Measurements from ENCODE around the gene ZNF81. TPM values are rescaled to one million over a fixed set of nuclear protein-coding genes. Genes with fewer than 3 reads are reported as not detected.

The ZNF81 gene
- total and polyA plus RNA-seq, 2 of the 13 experiments (the other 11 are each of a cell fraction or from before 2014, with no cell fraction given), result 1.4 to 3.2 TPM

DNA sequence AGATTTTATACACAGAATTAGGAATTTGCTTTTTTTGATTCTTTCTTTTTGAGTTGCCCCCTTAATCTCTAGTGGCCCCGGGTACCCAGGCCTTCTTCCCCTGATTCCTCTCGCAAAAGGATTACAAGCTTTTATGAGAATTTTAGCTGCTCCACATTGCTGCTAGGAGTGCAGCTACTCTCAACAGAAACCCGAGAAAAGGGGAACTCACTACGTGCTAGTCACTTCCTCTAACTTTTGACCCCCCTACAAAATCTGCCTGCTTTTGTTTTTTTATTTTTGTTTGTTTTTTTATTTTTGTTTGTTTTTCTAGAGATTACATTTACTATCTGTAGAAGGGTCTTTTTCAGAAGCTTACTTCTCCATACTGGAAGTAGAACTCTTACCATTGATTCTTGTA, 64.1 kb downstream of the ZNF81 start:
- Histone ChIP-seq H3K27me3 (ENCODE audit: control insufficient read depth in 1 of 2, insufficient read depth in 2 of 2, low read length in 2 of 2) (no peaks in the 10 kb centered on the region), H3K27ac (ENCODE audit: extremely low read length, insufficient read depth, low read length) (no peak overlapping the region), H3K4me3 (replicated peaks in 1 of 3; ENCODE audit: insufficient read depth in 1 of 3, low read depth in 2 of 3, low read length in 3 of 3) (no peak overlapping the region), H3K4me2 (ENCODE audit: low read depth, low read length) (no peak overlapping the region), H3K9ac (ENCODE audit: insufficient read depth, low read depth, low read length) (no peak overlapping the region), H3K4me1 (ENCODE audit: insufficient read depth, low read length) (no peaks in the 10 kb centered on the region), H3K36me3 (replicated peaks in 1 of 2; ENCODE audit: control insufficient read depth in 1 of 2, insufficient read depth in 2 of 2, low read length in 2 of 2) (no peaks in the 10 kb centered on the region), H3K79me2 (ENCODE audit: insufficient read depth, low read length) (no peaks in the 10 kb centered on the region), H4K20me1 (ENCODE audit: insufficient read depth, low read length) (no peaks in the 10 kb centered on the region), H2AFZ (ENCODE audit: low read length) (no peak overlapping the region), H3K9me3 (ENCODE audit: low read length) (no peaks in the 10 kb centered on the region)
- 94% methylated on average over 3 of the region's 4 CpGs for WGBS (ENCODE audit: low lambda C conversion rate)
- FAIRE-seq (no peak), DNase-seq (ENCODE audit: low spot score) (no peak), ATAC-seq (no peak)
- BruUV-seq (replicated peaks), result no TSS peak
- POLR2A ChIA-PET, result no interaction called here
- in situ Hi-C loops (cut with HindIII; ENCODE audit: extremely low pct_ligation_motif_present, low pct_unique_long_range_greater_than_20kb), result no loop called here
- intact Hi-C loops (cut with micrococcal nuclease; ENCODE audit: unreplicated experiment), result no loop called here
- CTCF ChIA-PET (ENCODE audit: low intra/inter-chr PET ratio, low total read pairs), result no interaction called here
- TF ChIP-seq ZNF564 (CRISPR knock-in tag; IDR thresholded peaks at IDR 0.05), result no peak
- TF ChIP-seq PRDM4 (CRISPR knock-in tag; IDR thresholded peaks at IDR 0.05; ENCODE audit: borderline replicate concordance), result no peak
- TF ChIP-seq NAIF1 (CRISPR knock-in tag; IDR thresholded peaks at IDR 0.05; ENCODE audit: borderline replicate concordance), result no peak
- no peak for TF ChIP-seq STAG1 (CRISPR knock-in tag; IDR thresholded peaks at IDR 0.05)
- no peak for TF ChIP-seq ZNF615 (CRISPR knock-in tag; IDR thresholded peaks at IDR 0.05; ENCODE audit: borderline replicate concordance)
- TF ChIP-seq, protein P1, sequence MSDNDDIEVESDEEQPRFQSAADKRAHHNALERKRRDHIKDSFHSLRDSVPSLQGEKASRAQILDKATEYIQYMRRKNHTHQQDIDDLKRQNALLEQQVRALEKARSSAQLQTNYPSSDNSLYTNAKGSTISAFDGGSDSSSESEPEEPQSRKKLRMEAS (IDR thresholded peaks at IDR 0.05), result no peak

DNA sequence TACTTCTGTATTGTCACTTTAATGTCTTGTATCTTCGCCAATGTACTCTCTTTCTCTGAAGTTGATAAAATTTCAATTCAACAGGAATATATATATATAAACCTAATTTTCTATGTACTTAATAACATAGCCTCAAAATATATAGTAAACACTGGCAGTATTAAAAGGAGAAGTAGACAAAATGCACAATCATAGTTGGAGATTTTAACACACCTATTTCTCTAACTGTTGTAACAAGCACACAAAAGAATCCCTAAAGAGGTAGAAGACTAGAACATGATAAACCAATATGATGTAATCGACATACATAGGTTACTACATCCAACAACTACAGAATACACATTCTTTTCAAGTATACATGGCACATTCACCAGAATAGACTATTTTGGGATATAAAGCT, 65.5 kb downstream of the ZNF81 start:
- POLR2A ChIA-PET, result no interaction called here
- BruUV-seq (replicated peaks), result no TSS peak
- H3K79me2 ChIP-seq (ENCODE audit: insufficient read depth, low read length), result no peaks in the 10 kb centered on the region
- H3K27me3 ChIP-seq (ENCODE audit: control insufficient read depth in 1 of 2, insufficient read depth in 2 of 2, low read length in 2 of 2), result no peaks in the 10 kb centered on the region
- intact Hi-C loops (cut with micrococcal nuclease; ENCODE audit: unreplicated experiment), result no loop called here
- H3K4me2 ChIP-seq (ENCODE audit: low read depth, low read length), result no peak overlapping the region
- no peaks in the 10 kb centered on the region for H3K36me3 ChIP-seq (replicated peaks in 1 of 2; ENCODE audit: control insufficient read depth in 1 of 2, insufficient read depth in 2 of 2, low read length in 2 of 2)
- WGBS (ENCODE audit: low lambda C conversion rate), result 100% methylated on average over 2 of the region's 2 CpGs
- no peak overlapping the region for H3K27ac ChIP-seq (ENCODE audit: extremely low read length, insufficient read depth, low read length)
- no peaks in the 10 kb centered on the region for H3K4me1 ChIP-seq (ENCODE audit: insufficient read depth, low read length)
- H2AFZ ChIP-seq (ENCODE audit: low read length), result no peak overlapping the region
- ATAC-seq (no peak), DNase-seq (ENCODE audit: low spot score) (no peak), FAIRE-seq (no peak)
- H3K9me3 ChIP-seq (ENCODE audit: low read length), result no peaks in the 10 kb centered on the region
- in situ Hi-C loops (cut with HindIII; ENCODE audit: extremely low pct_ligation_motif_present, low pct_unique_long_range_greater_than_20kb), result no loop called here
- H3K9ac ChIP-seq (ENCODE audit: insufficient read depth, low read depth, low read length), result no peak overlapping the region
- CTCF ChIA-PET (ENCODE audit: low intra/inter-chr PET ratio, low total read pairs), result no interaction called here
- H4K20me1 ChIP-seq (ENCODE audit: insufficient read depth, low read length), result no peaks in the 10 kb centered on the region
- no peak overlapping the region for H3K4me3 ChIP-seq (replicated peaks in 1 of 3; ENCODE audit: insufficient read depth in 1 of 3, low read depth in 2 of 3, low read length in 3 of 3)
- TF ChIP-seq SMAD3 (CRISPR knock-in tag; IDR thresholded peaks at IDR 0.05), result no peak
- no peak for TF ChIP-seq NFIC (IDR thresholded peaks at IDR 0.05; ENCODE audit: low read length)
- no peak for TF ChIP-seq ZNF574 (CRISPR knock-in tag; IDR thresholded peaks at IDR 0.05)
- TF ChIP-seq JUN (CRISPR knock-in tag; IDR thresholded peaks at IDR 0.05), result no peak
- TF ChIP-seq ZNF558 (CRISPR knock-in tag; IDR thresholded peaks at IDR 0.05; ENCODE audit: borderline replicate concordance), result no peak
- no peak for TF ChIP-seq ZNF260 (CRISPR knock-in tag; IDR thresholded peaks at IDR 0.05; ENCODE audit: borderline replicate concordance, low read depth)
- TF ChIP-seq ZNF644 (CRISPR knock-in tag; IDR thresholded peaks at IDR 0.05; ENCODE audit: low read depth), result no peak
- TF ChIP-seq FOXK2 (IDR thresholded peaks at IDR 0.05), result no peak
